ENCODE results near the gene CMC2. TPM values are rescaled to one million over a fixed set of nuclear protein-coding genes. Genes with fewer than 3 reads are reported as not detected.

The CMC2 gene
- total RNA-seq, result 46.6 TPM
- long read RNA-seq, full-length matches to known transcripts, result 20 of 37 reads
- long read RNA-seq, partial matches to known transcripts, result 1 of 37 reads
- long read RNA-seq, other reads (novel, unspliced or antisense), result 16 of 37 reads

DNA sequence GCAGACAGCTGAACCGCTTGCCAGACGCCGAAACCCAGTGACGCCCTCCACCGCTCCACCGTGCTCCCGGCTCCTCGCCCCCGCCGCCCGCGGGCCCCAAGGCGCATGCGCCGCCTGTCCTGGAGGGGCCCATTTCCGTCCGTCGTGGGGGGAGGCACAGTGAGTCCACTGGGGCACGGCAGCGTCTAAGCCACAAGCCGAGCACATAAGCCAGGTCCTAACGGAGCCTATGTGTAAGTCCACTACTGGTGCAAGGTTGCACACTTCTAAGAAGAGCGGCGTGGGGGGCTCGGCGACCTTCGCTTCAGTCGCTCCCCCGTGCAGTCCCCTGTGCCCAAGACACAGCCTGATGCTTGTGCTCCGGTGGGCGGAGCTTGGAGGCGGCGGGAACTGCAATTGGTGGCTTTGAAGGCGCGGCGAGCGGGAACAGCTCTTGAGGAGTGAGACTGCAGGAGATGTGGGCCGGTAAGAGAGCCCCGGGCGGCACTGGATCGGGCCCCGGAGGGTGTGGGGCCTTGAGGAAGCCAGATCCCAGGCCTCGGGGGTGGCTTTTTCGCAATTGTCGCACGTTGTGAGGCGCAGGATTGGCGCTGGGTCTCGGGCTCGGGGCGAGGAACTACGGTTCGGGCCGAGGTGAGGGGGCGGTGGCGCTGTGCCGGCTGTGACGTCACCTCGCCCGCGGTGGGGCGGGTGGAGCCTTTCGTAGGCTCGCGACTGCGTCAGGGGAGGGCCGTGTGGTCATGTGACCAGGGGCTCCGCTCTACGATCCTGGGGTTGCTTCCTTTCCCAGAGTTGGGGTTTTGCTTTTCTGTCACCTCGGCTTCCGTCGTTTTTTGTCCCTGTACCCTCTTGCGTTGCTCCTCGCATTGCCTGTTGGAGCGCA, at the start of gene CMC2, which contains the start of gene CENPN:
Gene CMC2 (minus strand): TSS at position 73 of the 883 bp plus-strand sequence. CDS start 9,491 bp downstream, outside the sequence.
Gene CENPN (plus strand): TSS at position 402 of the 883 bp plus-strand sequence. CDS start 4,726 bp downstream, outside the sequence.
- no peaks in the 10 kb centered on the region for H3K9me3 ChIP-seq
- H3K27ac ChIP-seq, result peak within 1 kb of the TSS; percentile 99
- ATAC-seq (peak; percentile 97), DNase-seq (peak; percentile 99)
- H3K36me3 ChIP-seq, result no peaks in the 10 kb centered on the region
- no peaks in the 10 kb centered on the region for H3K27me3 ChIP-seq (ENCODE audit: low read depth)
- H3K4me1 ChIP-seq, result peaks cover 29% of the 10 kb centered on the region
- no peak for TF ChIP-seq CTCF (IDR thresholded peaks at IDR 0.05)
- peak within 1 kb of the TSS; percentile 92 for H3K4me3 ChIP-seq
- intact Hi-C loops (cut with DNase I), result no loop called here

- ATAC-seq (no peak), DNase-seq (no peak)
- no peak for TF ChIP-seq CTCF (IDR thresholded peaks at IDR 0.05)
- no peak overlapping the region for H3K4me3 ChIP-seq
- H3K9me3 ChIP-seq, result peaks cover 7% of the 10 kb centered on the region
- no peaks in the 10 kb centered on the region for H3K27me3 ChIP-seq (ENCODE audit: low read depth)
- H3K4me1 ChIP-seq, result no peaks in the 10 kb centered on the region
- H3K36me3 ChIP-seq, result no peaks in the 10 kb centered on the region
- no peak overlapping the region for H3K27ac ChIP-seq
- intact Hi-C loops (cut with DNase I), result no loop called here
Observed at GRCh38 chr16:81053761-81054160, 47.1 kb upstream of the CMC2 start.

GRCh38 chr16:81042821-81043220, 36.1 kb upstream of the CMC2 start:
- Histone ChIP-seq H3K4me3 (no peak overlapping the region), H3K9me3 (no peaks in the 10 kb centered on the region), H3K27ac (no peak overlapping the region), H3K27me3 (ENCODE audit: low read depth) (no peaks in the 10 kb centered on the region), H3K36me3 (peaks cover 53% of the 10 kb centered on the region), H3K4me1 (peaks cover 20% of the 10 kb centered on the region)
- DNase-seq (no peak), ATAC-seq (no peak)
- intact Hi-C loops (cut with DNase I), result no loop called here
- no peak for TF ChIP-seq CTCF (IDR thresholded peaks at IDR 0.05)

DNA sequence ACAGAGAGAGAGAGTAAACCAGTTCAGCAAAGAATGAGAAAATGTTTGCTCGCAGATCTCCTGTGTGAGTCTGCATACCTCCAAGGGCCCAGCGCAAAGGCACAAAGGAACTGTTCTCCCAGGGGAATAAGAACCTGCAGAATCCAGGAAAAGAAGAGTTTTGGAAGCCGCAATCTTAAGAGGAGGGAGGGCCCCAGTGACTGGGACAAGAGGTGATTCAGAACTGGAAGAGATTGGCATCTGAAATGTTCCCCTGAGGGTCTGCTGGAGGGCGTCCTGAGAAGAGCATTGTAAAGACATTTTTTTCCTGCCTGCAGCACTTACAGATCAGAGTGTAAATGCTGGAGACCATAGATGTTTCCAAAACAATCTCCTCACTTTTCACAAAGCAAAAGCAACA, 35.0 kb upstream of the CMC2 start:
- TF ChIP-seq CTCF (IDR thresholded peaks at IDR 0.05), result no peak
- H3K4me3 ChIP-seq, result no peak overlapping the region
- DNase-seq, result no peak
- intact Hi-C loops (cut with DNase I), result no loop called here
- H3K27me3 ChIP-seq (ENCODE audit: low read depth), result no peaks in the 10 kb centered on the region
- no peak for ATAC-seq
- peaks cover 32% of the 10 kb centered on the region for H3K4me1 ChIP-seq
- H3K36me3 ChIP-seq, result peaks cover 53% of the 10 kb centered on the region
- no peaks in the 10 kb centered on the region for H3K9me3 ChIP-seq
- no peak overlapping the region for H3K27ac ChIP-seq

DNA sequence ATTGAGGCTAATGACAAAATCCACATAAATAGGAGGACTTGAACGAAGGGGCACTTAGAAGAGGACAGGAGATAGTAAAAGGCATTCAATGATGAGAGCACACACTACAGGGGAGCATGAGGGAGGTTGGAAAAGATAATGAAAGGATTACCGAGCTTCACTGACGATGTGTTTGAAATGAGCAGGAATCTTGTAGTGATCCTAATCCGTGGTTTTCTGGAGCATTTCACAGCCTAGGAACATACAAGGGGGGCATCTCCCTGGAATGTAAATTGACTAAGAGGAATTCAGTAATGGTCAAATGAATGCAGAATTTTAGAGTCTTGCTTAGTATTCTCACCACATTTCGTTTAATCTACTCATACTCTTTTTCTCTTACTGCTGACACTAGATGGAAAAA, 34.2 kb upstream of the CMC2 start:
- Histone ChIP-seq H3K4me3 (no peak overlapping the region), H3K27ac (no peak overlapping the region), H3K9me3 (no peaks in the 10 kb centered on the region), H3K4me1 (peaks cover 35% of the 10 kb centered on the region), H3K36me3 (peaks cover 50% of the 10 kb centered on the region), H3K27me3 (ENCODE audit: low read depth) (no peaks in the 10 kb centered on the region)
- no peak for TF ChIP-seq CTCF (IDR thresholded peaks at IDR 0.05)
- no peak for ATAC-seq
- no peak for DNase-seq
- intact Hi-C loops (cut with DNase I), result no loop called here
